ENCODE measurements around the gene ASPHD1.
"Not testable (repeated sequence)": the region's sequence is repeated elsewhere in the genome, so short reads cannot be mapped to it uniquely, and the experiment has no call there.

ASPHD1 gene

DNA sequence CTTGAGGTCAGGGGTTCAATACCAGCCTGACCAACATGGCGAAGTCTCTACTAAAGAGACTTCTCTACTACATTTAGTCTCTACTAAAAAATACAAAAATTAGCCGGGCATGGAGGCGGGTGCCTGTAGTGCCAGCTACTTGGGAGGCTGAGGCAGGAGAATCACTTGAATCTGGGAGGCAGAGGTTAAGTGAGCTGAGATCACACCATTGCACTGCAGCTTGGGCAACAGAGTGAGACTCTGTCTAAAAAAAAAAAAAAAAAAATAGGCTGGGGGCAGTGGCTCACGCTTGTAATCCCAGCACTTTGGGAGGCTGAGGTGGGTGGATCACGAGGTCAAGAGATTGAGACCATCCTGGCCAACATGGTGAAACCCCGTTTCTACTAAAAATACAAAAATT, 9.6 kb downstream of the ASPHD1 start:
- DNase-seq: not testable (repeated sequence)

DNA sequence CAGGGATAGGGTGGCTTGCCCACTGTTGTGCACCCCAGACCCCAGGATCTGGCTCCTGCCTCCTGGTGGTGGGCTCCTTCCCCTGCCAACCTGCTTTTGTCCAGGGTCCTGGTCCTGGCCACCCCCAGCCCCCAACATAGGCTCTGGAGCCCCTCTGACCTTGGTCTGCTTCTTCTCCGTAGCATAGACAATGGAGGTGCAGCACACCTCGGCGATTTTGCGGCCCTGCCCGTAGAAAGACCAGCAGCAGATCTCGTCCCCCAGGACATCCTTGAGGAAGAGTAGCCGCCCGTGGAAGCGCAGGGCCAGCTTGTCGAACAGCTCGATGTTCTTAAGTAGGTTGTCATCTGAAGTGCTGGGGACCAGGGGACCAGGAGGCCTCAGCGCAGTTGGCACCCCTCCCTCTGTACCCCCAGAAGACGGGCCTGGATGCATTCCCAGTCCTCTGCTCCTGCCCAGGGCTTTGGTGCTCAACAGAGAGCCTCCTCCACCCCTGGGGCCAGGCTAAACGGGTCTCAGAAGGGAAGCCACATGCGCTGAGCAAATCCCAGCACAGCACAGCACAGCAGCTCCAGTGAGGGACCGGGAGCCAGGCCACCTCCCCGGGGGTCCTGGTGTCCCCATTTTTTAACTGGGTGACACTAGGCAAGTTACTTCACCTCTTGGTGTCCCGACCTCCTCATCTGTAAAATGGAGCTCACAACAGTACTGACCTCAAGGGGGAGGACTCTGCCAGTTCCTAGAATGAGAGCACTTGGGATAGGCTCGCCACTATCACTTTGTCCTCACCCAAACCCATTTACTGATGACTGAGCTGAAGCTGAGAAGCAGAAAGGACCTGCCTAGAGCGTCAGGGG, 10.8 kb downstream of the ASPHD1 start:
- no peak for DNase-seq

DNA sequence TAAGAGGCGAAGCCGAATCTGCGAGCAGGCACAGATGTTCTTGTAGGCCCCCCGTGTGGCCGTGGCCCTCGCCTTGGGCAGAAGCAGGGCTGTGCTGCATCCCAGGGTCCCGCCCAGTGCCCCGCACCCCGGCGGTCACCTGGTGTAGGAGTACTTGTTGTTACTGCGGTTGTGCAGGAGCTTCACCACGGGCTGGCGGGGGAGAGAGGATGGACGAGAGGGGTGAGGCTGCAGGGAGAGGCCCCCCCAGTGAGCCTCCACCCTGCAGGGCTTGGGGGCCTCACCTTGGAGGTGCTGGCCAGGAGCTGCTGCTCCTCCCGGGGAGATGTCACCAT, 11.4 kb downstream of the ASPHD1 start:
- no peak for DNase-seq

DNA sequence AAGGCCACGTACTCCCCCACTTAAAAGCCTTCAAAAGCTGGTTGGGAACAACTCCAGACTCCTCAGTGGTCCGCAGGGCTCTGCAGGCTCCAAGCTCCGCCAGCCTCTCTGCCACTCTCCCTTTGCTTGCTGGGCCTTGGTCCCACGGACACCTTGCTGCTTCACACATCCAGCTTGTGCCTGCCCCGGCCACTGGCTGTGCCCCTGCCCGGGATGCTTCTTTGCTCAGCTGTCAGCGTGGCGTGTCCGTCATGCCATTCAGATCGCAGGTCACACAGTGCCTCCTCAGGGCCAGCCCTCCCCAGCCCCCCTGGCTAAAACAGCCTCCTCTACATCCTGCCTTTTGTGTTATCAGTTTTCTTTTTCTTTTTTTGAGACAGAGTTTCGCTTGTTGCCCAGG, 11.8 kb downstream of the ASPHD1 start:
- no peak for DNase-seq

DNA sequence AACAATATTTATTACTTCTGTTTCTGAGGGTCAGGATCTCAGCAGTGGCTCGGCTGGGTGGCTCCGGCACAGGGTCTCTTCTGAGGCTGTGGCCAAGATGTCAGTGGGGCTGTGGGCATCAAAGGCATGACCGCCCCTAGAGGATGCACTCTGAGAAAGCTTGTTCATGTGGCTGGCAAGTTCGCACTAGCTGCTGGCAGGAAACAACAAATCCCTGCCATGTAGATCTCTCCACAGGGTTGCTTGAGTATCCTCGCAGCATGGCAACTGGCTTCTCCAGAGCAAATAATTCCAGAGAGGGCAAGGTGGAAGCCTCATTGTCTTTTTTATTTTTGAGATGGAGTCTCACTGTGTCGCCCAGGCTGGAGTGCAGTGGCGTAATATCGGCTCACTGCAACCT, 13.2 kb downstream of the ASPHD1 start:
- no peak for DNase-seq

DNA sequence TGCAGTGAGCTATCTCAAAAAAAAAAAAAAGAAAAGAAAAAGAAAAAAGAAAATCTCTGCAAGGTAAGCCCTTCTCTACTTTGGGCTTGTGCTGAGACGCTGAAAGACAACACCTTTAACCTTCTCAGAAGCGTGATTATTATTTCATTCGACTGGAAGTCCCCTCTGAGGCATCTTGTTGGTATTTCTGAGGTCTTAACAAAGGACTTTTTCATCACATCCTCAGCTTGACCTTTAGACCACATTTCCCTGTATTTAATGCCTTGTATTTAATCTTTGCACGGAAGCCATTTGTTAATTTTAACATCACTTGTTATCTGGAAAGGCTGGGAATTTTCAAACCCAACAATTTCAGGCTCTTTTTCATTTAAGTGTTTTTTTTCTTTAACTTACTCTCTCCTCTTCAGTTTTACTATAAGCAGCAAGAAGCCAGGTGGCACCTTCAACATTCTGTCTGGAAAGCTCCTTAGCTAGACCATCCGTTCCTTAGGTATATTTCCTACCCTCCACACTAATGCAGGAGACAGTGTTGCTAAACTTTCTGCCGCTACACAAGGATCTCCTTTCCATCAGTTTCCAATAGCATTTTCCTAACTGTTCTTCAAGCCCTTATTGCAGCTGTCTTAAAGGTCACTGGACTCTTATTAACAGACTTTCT, 15.4 kb downstream of the ASPHD1 start:
- DNase-seq: no peak

DNA sequence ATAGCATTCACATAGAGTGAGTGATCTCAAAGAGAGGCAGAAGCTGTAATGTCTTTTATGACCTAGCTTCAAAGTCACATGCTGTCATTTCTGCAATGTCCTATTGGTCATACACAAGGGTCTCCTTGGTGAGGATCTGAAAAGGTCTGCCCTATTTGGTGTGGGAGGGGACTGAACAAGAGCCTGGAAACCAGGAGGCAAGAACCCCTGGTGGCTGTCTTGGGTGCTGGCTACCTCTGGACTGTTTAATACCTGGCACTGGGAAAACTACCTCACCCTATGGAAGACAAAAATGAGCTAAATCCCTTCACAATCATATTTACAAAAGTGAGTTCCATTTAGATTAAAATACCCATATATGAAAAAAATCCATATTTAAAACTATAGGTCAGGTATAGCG, 16.7 kb downstream of the ASPHD1 start:
- DNase-seq: no peak

DNA sequence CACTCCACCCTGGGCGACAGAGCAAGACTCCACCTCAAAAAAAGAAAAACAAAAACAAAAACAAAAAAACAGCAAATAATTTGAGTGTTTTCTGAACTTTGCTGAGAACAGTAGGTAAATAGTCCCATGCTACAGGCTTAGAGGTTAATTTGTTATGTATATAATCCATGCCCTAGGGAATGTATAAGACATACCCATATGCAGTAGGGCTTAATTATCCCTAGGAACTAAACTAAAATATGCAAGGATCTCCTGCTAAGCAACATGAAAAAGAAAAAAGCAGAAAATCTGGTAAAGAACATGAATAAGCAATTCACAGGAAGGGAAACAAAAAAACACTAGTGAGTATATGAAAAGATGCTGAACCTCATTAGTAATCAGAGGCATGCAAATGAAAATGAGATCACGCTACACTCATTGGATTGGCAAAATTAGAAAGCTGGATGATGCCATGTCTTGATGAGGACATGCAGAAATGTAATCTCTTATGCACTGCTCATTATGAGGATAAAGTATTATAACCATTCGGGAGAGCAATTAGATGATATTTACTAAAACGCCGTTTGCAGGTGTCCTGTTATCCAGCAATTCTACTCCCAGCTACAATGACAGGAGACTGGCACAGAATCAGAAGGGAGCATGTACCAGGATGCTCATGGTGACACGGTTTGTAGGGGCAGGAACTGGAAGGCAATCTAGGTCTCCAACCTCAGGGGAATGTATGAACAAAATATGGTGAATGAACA, 20.2 kb downstream of the ASPHD1 start:
- DNase-seq: no peak

DNA sequence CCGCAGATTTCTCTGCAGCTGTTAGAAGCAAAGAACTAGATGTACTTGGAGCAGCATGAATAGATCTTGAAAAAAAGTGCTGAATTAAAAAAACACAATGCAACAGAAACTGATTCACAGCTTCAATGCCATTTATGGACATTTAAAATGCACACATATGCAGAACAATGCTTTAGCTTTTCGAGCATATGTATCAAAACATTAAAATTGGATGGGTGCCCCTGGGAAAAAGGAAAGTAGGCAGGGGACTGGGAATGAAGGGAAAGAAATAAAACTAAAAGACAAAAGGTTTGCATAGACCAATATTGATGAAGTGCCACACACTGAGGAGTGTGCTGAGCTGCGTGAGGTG, 20.7 kb downstream of the ASPHD1 start:
- no peak for DNase-seq

DNA sequence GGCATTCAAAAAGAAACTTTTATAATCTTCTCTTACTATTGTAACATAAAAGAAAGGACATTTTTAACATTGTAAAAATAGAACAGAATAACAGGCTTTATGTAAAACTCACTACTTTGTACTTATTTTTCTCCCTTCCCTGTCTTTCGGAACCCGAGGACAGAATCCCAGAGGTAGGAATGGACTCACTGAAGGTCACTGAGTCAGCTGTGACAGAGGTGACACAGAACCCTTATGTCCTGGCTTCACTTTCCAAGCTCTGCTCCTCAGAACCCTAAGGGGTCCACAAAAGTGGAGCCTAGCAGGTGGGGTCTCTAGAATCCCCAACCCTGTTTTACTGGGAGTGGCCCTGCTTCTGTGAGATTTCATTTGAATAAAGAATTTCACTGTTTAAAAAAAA, 22.0 kb downstream of the ASPHD1 start:
- DNase-seq: no peak

DNA sequence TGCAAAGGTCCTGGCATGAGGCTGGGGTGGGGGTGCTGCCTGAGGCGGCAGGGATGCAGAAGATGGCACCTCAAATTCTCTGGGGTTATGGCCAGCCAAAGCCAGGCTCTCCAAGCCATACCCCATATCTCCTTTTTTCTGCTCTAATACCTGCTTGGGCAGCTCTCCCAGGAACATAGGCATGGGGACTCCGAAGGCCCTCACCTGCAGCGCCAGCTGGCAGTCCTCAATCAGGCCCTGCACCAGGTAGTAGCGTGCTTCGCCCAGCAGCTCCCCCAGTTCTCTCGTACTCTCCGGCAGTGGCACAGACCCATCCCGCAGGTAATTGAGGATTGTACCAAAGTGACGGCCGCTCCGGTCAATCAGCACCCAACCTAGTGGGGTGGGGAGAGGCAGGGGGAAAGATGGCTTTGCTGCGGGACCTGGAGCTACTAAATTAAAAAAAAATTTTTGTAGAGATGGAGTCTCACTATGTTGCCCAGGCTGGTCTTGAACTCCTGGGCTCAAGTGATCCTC, 22.8 kb downstream of the ASPHD1 start:
- no peak for DNase-seq

DNA sequence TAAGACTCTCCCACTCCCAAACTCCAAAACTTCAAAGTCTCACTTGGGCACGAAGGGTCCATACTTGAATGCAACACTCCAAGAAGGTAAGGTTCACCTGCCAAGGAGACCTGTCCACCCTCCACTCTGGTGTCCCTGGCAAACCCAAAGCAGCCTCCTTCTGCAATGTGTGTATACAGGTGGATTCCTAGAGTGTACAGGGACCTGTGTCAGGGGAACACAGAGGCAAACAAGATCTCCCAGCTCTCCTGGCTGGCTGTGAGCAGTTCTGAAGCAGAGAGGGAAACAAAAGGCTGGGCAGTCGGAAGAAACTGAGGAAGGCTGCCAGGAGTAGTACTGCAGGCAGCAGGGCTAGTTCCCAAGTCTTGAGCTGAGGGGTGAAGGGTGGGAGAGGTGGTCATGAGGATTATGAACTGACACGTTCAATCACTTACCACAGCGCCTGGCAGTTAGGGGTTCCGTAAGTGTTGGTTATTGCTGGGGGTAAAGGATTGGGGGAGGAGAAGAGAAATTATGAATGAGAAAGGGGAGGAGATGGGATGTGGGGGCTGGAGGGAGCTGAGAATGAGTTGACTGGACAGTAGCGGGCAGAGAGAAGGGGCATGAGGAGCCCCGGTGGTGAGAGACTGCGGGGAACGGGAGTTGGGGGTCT, 24.9 kb downstream of the ASPHD1 start:
- DNase-seq: no peak

DNA sequence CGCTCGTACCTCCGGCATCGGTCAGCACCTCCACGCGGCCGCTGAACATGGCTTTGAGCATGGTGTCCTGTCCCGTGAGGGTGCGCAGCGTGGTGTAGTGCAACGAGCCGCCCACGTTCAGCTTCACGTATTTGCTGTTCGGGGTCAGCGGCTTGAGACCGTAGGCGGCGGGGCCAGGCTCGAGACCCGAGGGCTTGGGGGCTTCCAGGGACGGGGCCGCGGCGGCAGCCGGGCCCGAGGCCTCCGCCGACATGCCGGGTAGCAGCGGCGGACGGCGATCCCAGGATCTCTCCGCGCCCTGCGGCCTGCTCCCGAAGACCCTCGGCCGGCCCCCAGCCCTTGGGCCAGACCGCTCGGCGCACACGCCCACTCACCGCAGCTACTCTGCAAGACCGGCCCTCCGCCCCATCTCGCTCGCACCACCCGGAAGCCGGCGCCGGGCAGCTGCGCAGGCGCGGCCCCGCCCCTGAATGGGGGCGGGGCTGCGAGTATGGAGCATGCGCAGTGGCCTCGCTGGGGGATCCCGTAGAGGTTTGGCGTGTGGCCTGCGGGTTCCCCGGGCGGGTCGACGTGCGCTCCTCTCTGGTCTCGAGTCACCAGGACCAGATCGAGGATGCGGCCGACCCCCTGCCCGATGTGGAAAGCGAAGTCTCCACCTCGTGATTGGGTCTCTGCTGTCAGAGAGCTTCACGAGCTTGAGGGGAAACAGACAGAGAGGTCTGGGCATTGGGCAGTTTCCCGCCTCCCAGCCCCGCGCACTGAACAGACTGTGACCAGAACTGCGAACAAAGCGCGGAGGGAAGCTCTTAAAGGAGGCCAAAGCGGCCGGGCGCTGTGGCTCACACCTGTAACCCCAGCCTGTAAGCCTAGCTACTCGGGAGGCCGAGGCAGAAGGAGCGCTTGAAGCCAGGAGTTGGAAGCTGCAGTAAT, 25.8 kb downstream of the ASPHD1 start, which contains the start of gene KCTD13:
TSS of gene KCTD13 (minus strand) at position 446 of the 930 bp plus-strand sequence. CDS start at position 253, 193 bp downstream.
- DNase-seq: peak; percentile 86

DNA sequence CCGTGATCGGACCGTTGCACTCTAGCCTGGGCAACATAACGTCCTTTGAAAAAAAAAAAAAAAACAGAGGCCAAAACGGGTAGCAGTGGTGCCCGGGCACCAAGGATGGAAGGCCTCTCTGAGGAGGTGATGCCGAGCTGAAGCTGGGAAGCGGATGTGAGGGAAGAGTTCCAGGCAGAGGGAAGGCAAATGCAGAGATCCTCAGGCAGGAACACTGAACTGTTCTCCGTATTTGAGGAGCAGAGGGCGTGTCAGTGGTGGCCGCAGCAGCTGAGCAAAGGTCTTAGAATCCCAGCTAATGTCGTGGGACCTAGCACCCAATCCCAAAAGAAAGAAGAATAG, 26.4 kb downstream of the ASPHD1 start:
- DNase-seq: no peak

DNA sequence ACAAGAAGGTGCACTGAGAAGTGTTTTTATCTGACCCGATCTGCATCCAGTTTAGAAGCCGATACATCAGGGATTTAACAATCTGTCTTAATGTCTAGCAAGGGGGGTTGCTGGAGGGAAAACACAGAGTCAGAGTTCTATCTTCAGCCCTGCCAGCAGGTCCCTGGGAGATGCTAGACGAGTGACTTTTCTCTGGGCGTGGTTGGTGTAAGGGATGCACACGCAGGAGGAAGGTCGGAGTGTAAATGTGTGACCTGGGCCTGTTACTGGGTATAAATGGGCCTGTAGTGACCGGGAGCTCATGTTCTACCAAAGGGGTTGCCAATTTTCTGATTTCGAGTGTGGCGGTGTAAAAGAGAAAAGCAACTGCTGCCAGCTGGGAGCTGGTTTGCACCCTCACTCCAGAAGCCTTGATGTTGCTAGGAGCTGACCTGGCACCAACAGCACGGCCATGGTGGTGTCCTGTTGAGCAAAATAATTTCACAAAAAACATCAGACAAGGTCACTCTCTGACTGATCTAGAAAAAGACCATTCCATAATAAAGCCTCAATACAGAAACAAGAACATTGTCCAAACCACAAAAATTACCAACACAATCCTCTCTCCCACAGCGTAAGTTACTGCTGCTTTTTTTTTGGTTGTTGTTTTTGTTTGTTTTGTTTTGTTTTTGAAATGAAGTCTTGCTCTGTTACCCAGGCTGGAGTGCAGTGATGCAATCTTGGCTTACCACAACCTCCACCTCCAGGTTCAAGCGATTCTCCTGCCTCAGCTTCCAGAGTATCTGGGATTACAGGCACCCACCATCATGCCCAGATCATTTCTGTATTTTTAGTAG, 27.0 kb downstream of the ASPHD1 start:
- no peak for DNase-seq

DNA sequence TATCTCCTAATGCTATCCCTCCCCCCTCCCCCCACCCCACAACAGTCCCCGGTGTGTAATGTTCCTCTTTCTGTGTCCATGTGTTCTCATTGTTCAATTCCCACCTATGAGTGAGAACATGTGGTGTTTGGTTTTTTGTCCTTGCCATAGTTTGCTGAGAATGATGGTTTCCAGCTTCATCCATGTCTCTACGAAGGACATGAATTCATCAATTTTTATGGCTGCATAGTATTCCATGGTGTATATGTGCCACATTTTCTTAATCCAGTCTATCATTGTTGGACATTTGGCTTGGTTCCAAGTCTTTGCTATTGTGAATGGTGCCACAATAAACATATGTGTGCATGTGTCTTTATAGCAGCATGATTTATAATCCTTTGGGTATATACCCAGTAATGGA, 31.5 kb downstream of the ASPHD1 start:
- not testable (repeated sequence) for DNase-seq

DNA sequence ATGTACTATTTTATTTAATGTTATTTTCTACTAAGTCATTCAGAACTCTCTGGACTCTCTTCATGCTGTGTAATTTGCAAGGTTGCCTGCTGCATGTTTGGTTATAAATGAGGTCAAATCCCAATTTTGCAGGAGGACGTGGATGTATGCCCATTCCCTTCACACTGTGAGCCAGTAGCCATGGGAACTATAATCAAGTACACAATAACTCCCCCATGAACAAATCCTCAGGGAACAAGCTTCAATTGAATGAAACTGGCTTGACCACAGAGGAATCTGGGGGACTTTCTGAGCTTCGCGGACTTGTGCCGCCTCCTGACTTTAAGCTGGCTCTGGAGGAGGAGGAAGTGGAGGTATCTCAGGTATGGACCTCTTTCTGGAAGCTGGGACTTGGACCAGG, 40.4 kb downstream of the ASPHD1 start:
- no peak for DNase-seq

DNA sequence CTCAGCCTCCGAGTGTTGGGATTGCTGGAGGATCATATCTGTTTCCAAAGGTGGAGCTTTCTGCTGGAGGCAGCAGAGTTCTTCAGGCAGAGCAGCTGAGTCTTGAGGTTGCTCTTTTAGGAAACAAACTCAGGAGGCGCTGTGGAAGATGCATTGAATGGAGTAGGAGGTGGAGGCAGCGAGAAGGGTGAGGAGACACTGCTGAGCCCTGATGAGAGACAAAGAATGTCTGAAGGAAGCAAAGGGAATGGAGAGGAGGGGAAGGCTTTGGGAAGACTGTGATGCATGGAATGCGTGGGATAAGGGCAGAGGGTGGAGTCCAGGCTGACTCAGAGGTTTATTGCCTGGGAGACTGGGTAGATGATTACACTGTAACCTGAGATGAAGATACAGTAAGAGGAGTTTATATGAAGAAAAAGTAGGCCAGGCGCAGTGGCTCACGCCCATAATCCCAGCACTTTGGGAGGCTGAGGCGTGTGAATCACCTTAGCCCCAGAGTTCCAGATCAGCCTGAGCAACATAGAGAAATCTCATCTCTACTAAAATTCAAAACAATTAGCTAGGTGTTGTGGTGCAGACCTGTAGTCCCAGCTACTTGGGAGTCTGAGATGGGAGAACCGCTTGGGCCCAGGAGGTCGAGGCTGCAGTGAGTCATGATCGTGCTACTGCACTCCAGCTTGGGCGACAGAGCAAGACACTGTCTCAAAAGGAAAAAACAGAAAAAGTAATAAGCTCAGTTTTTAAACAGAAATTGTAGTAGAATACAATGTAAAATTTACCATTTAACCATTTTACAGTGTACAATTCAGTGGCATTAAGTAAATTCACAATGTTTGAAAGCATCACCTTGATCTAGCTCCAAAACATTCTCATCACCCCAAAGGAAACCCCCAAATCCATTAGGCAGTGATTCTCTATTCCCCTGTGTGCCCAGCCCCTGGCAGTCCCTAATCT, 43.8 kb downstream of the ASPHD1 start:
- peak; percentile 53 for DNase-seq

DNA sequence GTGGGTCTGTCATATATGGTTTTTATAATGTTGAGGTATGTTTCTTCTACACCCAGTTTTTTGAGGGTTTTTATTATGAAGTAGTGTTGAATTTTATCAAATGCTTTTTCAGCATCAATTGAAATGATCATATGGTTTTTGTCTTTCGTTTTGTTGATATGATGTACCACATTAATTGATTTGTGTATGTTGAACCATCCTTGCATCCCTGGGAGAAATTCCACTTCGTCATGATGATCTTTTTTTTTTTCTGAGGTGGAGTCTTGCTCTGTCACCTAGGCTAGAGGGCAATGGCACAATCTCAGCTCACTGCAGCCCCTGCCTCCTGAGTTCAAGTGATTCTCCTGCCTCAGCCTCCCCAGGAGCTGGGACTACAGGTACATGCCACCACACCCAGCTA, 47.6 kb downstream of the ASPHD1 start:
- DNase-seq: no peak

Measured in SHP77 treated with DMSO at 0.1 percent for 48 hours (cell line).